Upper lobe of left lung (tissue), 4 donors: ENCODE data around the gene RBM8A.

Experiments used
- POLR2A ChIP-seq, 4 donors: fragments of 450-650 bp; IDR thresholded peaks; one replicate each; pipeline ENCODE4 v1.5.1; 2016 to 2017; ENCODE audit warnings: antibody characterized with exemption in 4 of 4, mild to moderate bottlenecking in 2 of 4
- POLR2AphosphoS5 ChIP-seq, 2 donors: sonication (generic); formaldehyde crosslinking; IDR thresholded peaks; one replicate each; pipeline ENCODE4 v1.5.1; 2017; ENCODE audit warnings: antibody characterized with exemption in 2 of 2
- TF ChIP-seq, protein P1 (sequence below), 6 experiments: fragments of 450-650 bp in 4 of 6; fragments of 200-600 bp in 2 of 6; sonication (generic) in 2 of 6; IDR thresholded peaks; one replicate each; pipeline ENCODE4 v1.5.1; 2016 to 2019; ENCODE audit warnings: antibody characterized with exemption in 6 of 6

DNA sequence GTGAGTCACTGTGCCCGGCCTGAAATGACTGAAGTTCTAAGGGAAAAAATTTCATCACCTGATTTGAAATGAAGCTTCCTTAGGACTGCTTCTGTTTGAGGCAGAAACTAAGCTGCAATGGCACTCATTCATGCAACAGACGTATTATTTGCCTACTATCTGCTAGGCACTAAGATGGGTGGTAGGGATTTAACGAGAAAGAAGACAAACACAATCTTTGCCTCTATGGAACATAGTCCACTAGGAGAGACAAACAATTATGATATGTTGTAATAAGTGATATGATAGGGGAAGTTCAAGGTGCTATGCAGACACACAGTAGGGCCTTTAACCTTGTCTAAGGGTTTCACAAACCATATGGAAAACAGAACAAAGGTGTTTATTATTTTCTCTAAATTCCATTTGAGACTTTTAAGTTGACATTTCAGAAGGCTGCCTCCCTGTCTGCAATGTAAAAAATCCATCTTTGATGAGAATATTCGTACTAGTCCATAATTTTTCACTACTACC lies 19.2 kb upstream of the RBM8A start:
- TF ChIP-seq, protein P1, sequence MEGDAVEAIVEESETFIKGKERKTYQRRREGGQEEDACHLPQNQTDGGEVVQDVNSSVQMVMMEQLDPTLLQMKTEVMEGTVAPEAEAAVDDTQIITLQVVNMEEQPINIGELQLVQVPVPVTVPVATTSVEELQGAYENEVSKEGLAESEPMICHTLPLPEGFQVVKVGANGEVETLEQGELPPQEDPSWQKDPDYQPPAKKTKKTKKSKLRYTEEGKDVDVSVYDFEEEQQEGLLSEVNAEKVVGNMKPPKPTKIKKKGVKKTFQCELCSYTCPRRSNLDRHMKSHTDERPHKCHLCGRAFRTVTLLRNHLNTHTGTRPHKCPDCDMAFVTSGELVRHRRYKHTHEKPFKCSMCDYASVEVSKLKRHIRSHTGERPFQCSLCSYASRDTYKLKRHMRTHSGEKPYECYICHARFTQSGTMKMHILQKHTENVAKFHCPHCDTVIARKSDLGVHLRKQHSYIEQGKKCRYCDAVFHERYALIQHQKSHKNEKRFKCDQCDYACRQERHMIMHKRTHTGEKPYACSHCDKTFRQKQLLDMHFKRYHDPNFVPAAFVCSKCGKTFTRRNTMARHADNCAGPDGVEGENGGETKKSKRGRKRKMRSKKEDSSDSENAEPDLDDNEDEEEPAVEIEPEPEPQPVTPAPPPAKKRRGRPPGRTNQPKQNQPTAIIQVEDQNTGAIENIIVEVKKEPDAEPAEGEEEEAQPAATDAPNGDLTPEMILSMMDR (IDR thresholded peaks at IDR 0.05), result no peak
- TF ChIP-seq POLR2A (IDR thresholded peaks at IDR 0.05) (no peak), POLR2AphosphoS5 (IDR thresholded peaks at IDR 0.05) (no peak)
